ENCODE data around the gene WDFY3.

DNA sequence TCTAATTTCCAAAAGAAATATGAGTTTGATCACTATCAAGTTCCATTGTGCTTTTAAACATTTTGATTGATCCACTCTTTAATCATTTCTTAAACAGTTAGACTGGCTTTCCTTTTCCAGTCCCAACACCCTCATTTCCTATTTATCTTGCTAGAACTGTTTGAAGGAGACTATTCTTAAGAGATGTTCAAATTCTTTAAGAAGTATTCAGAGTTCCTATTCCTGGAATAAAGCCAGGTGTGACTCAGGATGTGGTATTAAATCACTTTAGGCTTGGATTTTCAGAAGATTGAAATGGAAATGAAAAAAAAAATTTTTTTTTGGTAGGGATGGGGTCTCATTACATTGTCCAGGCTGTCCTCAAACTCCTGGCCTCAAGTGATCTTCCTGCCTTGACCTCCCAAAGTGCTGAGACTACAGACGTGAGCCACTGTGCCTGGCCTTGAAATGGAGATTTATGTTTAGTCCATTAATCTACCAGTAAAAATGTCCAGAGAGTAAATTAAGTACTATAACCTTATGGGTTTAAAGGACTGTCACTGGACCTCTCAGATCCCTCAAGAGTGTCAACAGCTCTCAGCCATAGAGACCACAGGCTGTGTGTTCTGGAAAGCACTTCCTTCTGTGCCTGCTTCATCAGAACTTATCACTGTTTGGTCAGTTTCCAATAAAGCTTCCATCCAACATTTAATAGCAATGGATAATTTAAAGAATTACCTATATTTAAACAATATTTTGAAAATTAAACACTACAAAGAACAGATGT is 292.8 kb downstream of the WDFY3 start:
- no peak for TF ChIP-seq CTCF (IDR thresholded peaks at IDR 0.05)
- no peak for TF ChIP-seq POLR2A (IDR thresholded peaks at IDR 0.05)
- TF ChIP-seq EP300 (IDR thresholded peaks at IDR 0.05), result no peak
